ENCODE data around the gene GABRA5. TPM values are rescaled to one million over a fixed set of nuclear protein-coding genes. Genes with fewer than 3 reads are reported as not detected.

The GABRA5 gene
- total RNA-seq, 2 experiments from 2014 or later: not detected

- H3K4me2 ChIP-seq (ENCODE audit: low read length): no peak overlapping the region
- H3K4me3 ChIP-seq (ENCODE audit: low read depth, low read length, poor library complexity, severe bottlenecking): no peak overlapping the region
- ChIA-PET CTCF (ENCODE audit: unreplicated experiment) (no interaction called here), POLR2A (no interaction called here)
- DNase-seq (ENCODE audit: low spot score): no peak
- TF ChIP-seq CTCF (conservative IDR thresholded peaks at IDR 0.05; ENCODE audit: low read length) (no peak), EZH2phosphoT487 (IDR thresholded peaks at IDR 0.05; ENCODE audit: borderline replicate concordance, low read depth, low read length) (no peak)
- no peaks in the 10 kb centered on the region for H3K79me2 ChIP-seq (ENCODE audit: insufficient read depth, low read depth, low read length)
- no peaks in the 10 kb centered on the region for H3K36me3 ChIP-seq (ENCODE audit: insufficient read depth, low read length)
- no peaks in the 10 kb centered on the region for H4K20me1 ChIP-seq (ENCODE audit: insufficient read depth, low read length)
- H2AFZ ChIP-seq (ENCODE audit: low read length): no peak overlapping the region
- BruUV-seq (replicated peaks): no TSS peak
- peaks cover 6% of the 10 kb centered on the region; the same call in 1 of the 2 replicates for H3K9me3 ChIP-seq (ENCODE audit: low read length)
- H3K9me2 ChIP-seq (ENCODE audit: insufficient read depth, low read length): no peaks in the 10 kb centered on the region
- intact Hi-C loops (cut with micrococcal nuclease; ENCODE audit: unreplicated experiment): no loop called here
- H3K27ac ChIP-seq (ENCODE audit: low read depth, low read length, poor library complexity, severe bottlenecking): no peak overlapping the region
- H3K4me1 ChIP-seq (ENCODE audit: insufficient read depth, low read length, poor library complexity, severe bottlenecking): no peaks in the 10 kb centered on the region
Observed at GRCh38 chr15:26899658-26900057, 32.8 kb downstream of the GABRA5 start.

DNA sequence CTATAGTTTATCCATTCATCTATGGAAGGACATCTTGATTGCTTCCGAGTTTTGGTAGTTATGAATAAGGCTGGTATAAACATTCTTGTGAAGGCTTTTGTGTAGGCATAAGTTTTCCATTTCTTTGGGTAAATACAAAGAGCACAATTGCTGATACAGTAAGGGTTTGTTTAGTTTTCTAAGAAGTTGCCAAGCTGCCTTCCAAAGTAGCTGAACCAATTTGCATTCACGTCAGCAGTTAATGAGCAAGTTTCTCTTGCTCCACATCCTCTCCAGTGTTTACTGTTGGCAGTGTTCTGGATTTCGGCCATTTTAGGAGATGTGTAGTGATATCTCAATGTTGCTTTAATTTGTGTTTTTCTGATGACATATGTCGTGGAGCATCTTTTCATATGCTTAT is 34.2 kb downstream of the GABRA5 start:
- no peak for DNase-seq (ENCODE audit: low spot score)
- no peak overlapping the region for H3K4me3 ChIP-seq (ENCODE audit: low read depth, low read length, poor library complexity, severe bottlenecking)
- H2AFZ ChIP-seq (ENCODE audit: low read length): no peak overlapping the region
- no peaks in the 10 kb centered on the region for H3K36me3 ChIP-seq (ENCODE audit: insufficient read depth, low read length)
- peaks cover 7% of the 10 kb centered on the region; the same call in 1 of the 2 replicates for H3K9me3 ChIP-seq (ENCODE audit: low read length)
- no peaks in the 10 kb centered on the region for H4K20me1 ChIP-seq (ENCODE audit: insufficient read depth, low read length)
- TF ChIP-seq EZH2phosphoT487 (IDR thresholded peaks at IDR 0.05; ENCODE audit: borderline replicate concordance, low read depth, low read length): no peak
- TF ChIP-seq CTCF (conservative IDR thresholded peaks at IDR 0.05; ENCODE audit: low read length): no peak
- no peak overlapping the region for H3K4me2 ChIP-seq (ENCODE audit: low read length)
- H3K9me2 ChIP-seq (ENCODE audit: insufficient read depth, low read length): no peaks in the 10 kb centered on the region
- H3K4me1 ChIP-seq (ENCODE audit: insufficient read depth, low read length, poor library complexity, severe bottlenecking): no peaks in the 10 kb centered on the region
- POLR2A ChIA-PET: no interaction called here
- no peaks in the 10 kb centered on the region for H3K79me2 ChIP-seq (ENCODE audit: insufficient read depth, low read depth, low read length)
- no TSS peak for BruUV-seq (replicated peaks)
- intact Hi-C loops (cut with micrococcal nuclease; ENCODE audit: unreplicated experiment): no loop called here
- CTCF ChIA-PET (ENCODE audit: unreplicated experiment): no interaction called here
- H3K27ac ChIP-seq (ENCODE audit: low read depth, low read length, poor library complexity, severe bottlenecking): no peak overlapping the region

DNA sequence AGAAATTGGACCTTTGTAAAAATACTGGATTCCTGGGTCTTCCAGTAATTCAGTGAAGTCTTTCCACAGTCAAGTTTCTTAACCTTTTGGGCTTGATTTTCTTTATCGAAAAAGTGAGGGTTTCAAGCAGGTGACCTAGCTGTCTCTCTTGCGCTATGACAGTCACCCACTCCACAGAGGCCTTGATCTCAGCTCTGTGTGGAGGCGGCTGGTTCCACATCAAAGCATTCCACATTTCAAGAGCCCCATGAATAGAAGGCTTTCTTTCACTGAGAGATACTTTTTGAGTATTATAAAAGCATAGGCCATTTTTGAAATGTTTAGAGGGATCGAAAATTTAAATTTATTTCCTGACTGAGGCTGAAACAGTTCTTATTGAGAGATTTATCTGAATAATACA is 43.9 kb downstream of the GABRA5 start:
- Histone ChIP-seq H3K9me2 (ENCODE audit: insufficient read depth, low read length) (no peaks in the 10 kb centered on the region), H3K36me3 (ENCODE audit: insufficient read depth, low read length) (no peaks in the 10 kb centered on the region), H3K4me3 (ENCODE audit: low read depth, low read length, poor library complexity, severe bottlenecking) (no peak overlapping the region), H3K9me3 (ENCODE audit: low read length) (0 out of 2 replicates have a peak, but pooled peaks cover 10% of the 10 kb centered on the region), H4K20me1 (ENCODE audit: insufficient read depth, low read length) (no peaks in the 10 kb centered on the region), H3K79me2 (ENCODE audit: insufficient read depth, low read depth, low read length) (no peaks in the 10 kb centered on the region), H3K27ac (ENCODE audit: low read depth, low read length, poor library complexity, severe bottlenecking) (no peak overlapping the region), H2AFZ (ENCODE audit: low read length) (no peak overlapping the region), H3K4me1 (ENCODE audit: insufficient read depth, low read length, poor library complexity, severe bottlenecking) (no peaks in the 10 kb centered on the region), H3K4me2 (ENCODE audit: low read length) (no peak overlapping the region)
- TF ChIP-seq EZH2phosphoT487 (IDR thresholded peaks at IDR 0.05; ENCODE audit: borderline replicate concordance, low read depth, low read length) (no peak), CTCF (conservative IDR thresholded peaks at IDR 0.05; ENCODE audit: low read length) (no peak)
- ChIA-PET CTCF (ENCODE audit: unreplicated experiment) (no interaction called here), POLR2A (no interaction called here)
- no TSS peak for BruUV-seq (replicated peaks)
- intact Hi-C loops (cut with micrococcal nuclease; ENCODE audit: unreplicated experiment): no loop called here
- DNase-seq (ENCODE audit: low spot score): no peak

Measured in OCI-LY7 (cell line).